ENCODE data around the gene ATF2. TPM values are rescaled to one million over a fixed set of nuclear protein-coding genes. Genes with fewer than 3 reads are reported as not detected.
"Not testable (repeated sequence)": the region's sequence is repeated elsewhere in the genome, so short reads cannot be mapped to it uniquely, and the experiment has no call there.

The ATF2 gene
- total RNA-seq, 3 donors from 2014 or later, result 34.1 to 41.4 (median 37.6) TPM

GRCh38 chr2:175143191-175143590, 24.8 kb downstream of the ATF2 start:
- no peaks in the 10 kb centered on the region for H3K27me3 Mint-ChIP-seq (ENCODE audit: low read depth)
- no peak for DNase-seq
- peaks cover 27% of the 10 kb centered on the region for H3K4me1 Mint-ChIP-seq (ENCODE audit: low read depth)
- no peak for ATAC-seq
- no peaks in the 10 kb centered on the region for H3K9me3 Mint-ChIP-seq
- H3K36me3 Mint-ChIP-seq (ENCODE audit: insufficient read depth), result peaks cover 28% of the 10 kb centered on the region
- H3K4me3 Mint-ChIP-seq, result no peak overlapping the region

GRCh38 chr2:175140332-175140731, 27.7 kb downstream of the ATF2 start:
- H3K9me3 Mint-ChIP-seq, result no peaks in the 10 kb centered on the region
- peak in 1 of 2 donors; percentile 63 for ATAC-seq
- H3K4me1 Mint-ChIP-seq (ENCODE audit: low read depth), result peaks cover 34% of the 10 kb centered on the region

GRCh38 chr2:175137793-175138192, 30.2 kb downstream of the ATF2 start:
- DNase-seq (no peak), ATAC-seq (no peak)
- no peaks in the 10 kb centered on the region for H3K9me3 Mint-ChIP-seq
- peaks cover 29% of the 10 kb centered on the region for H3K36me3 Mint-ChIP-seq (ENCODE audit: insufficient read depth)
- no peak overlapping the region for H3K4me3 Mint-ChIP-seq
- peaks cover 35% of the 10 kb centered on the region for H3K4me1 Mint-ChIP-seq (ENCODE audit: low read depth)
- H3K27me3 Mint-ChIP-seq (ENCODE audit: low read depth), result no peaks in the 10 kb centered on the region

More at GRCh38 chr2:175140332-175140731, 27.7 kb downstream of the ATF2 start:
- peaks cover 24% of the 10 kb centered on the region for H3K36me3 Mint-ChIP-seq (ENCODE audit: insufficient read depth)
- H3K4me3 Mint-ChIP-seq, result no peak overlapping the region
- DNase-seq, result no peak
- H3K27me3 Mint-ChIP-seq (ENCODE audit: low read depth), result no peaks in the 10 kb centered on the region

- Mint-ChIP-seq H3K4me1 (ENCODE audit: low read depth) (peaks cover 30% of the 10 kb centered on the region), H3K27me3 (ENCODE audit: low read depth) (no peaks in the 10 kb centered on the region), H3K4me3 (no peak overlapping the region), H3K36me3 (ENCODE audit: insufficient read depth) (peaks cover 25% of the 10 kb centered on the region), H3K9me3 (no peaks in the 10 kb centered on the region)
- DNase-seq (no peak), ATAC-seq (no peak)
These were observed 31.4 kb downstream of the ATF2 start for GRCh38 chr2:175136334-175137215.

DNA sequence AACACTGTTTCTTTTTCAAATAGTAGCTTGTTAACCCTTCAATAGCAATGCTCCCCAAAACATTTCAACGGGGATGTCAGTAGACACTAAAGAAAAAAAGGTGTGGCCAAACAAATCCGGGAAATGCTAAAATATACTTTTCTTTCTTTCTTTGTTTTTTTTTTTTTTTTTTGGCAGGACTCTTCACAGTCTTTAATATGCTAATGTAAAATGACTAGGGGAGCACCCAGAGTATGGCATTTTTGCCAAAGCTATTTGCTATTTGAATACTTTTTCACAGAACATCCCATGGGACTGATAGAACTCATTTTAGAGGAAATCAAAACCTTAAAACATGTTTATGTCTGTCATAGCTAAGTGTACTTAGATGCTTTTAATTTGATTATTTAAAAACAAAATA, 32.1 kb downstream of the ATF2 start:
- H3K27me3 Mint-ChIP-seq (ENCODE audit: low read depth), result no peaks in the 10 kb centered on the region

GRCh38 chr2:175135177-175135576, 32.8 kb downstream of the ATF2 start:
- H3K4me1 Mint-ChIP-seq (ENCODE audit: low read depth), result peaks cover 26% of the 10 kb centered on the region
- no peak for DNase-seq
- no peak overlapping the region for H3K4me3 Mint-ChIP-seq
- peaks cover 22% of the 10 kb centered on the region for H3K36me3 Mint-ChIP-seq (ENCODE audit: insufficient read depth)
- H3K27me3 Mint-ChIP-seq (ENCODE audit: low read depth), result no peaks in the 10 kb centered on the region
- ATAC-seq, result no peak
- H3K9me3 Mint-ChIP-seq, result no peaks in the 10 kb centered on the region

More for the DNA sequence above, 32.1 kb downstream of the ATF2 start:
- DNase-seq (no peak), ATAC-seq (no peak)
- Mint-ChIP-seq H3K9me3 (no peaks in the 10 kb centered on the region), H3K4me3 (no peak overlapping the region), H3K4me1 (ENCODE audit: low read depth) (peaks cover 28% of the 10 kb centered on the region), H3K36me3 (ENCODE audit: insufficient read depth) (peaks cover 22% of the 10 kb centered on the region)

DNA sequence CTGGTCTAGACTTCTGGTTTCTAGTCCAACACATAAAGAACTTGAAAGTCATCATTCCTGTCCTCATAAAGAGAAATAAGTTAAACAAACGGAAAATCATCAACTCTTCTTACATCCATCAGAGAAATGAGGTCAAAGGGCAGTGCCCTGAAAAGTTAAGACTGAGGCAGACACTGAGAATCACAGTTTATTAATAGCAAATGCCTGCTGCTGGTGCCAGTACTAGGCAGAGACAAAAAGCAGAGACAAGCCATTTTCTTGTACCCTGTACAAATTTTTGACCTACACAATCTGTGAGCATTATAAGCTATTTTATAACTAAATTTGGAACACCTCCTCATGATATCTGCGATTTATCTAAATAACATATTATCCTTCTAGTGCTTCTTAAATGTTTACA, 36.8 kb downstream of the ATF2 start:
- Mint-ChIP-seq H3K4me1 (ENCODE audit: low read depth) (peaks cover 5% of the 10 kb centered on the region), H3K9me3 (no peaks in the 10 kb centered on the region), H3K4me3 (no peak overlapping the region), H3K36me3 (ENCODE audit: insufficient read depth) (peaks cover 34% of the 10 kb centered on the region), H3K27me3 (ENCODE audit: low read depth) (no peaks in the 10 kb centered on the region)
- ATAC-seq, result no peak
- no peak for DNase-seq

DNA sequence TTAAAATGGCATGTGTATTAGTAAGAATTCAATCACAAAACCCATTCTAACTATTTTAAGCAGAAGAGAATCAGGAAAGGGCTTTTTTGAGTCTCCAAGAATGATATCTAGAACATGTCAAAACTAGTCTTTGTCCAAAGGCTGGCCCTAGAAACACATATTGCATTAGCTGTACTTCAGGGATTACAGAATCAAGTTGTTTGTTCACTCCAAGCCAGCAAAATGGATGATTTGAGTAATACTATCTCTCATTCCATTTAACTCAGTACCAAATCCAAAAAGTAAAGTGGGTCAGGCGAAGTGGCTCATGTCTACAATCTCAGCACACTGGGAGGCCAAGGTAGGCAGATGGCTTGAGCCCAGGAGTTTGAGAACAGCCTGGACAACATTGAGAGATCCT, 41.3 kb downstream of the ATF2 start:
- no peak for ATAC-seq
- Mint-ChIP-seq H3K4me3 (no peak overlapping the region), H3K4me1 (ENCODE audit: low read depth) (peaks cover 10% of the 10 kb centered on the region), H3K36me3 (ENCODE audit: insufficient read depth) (peaks cover 25% of the 10 kb centered on the region), H3K27me3 (ENCODE audit: low read depth) (no peaks in the 10 kb centered on the region), H3K9me3 (no peaks in the 10 kb centered on the region)
- no peak for DNase-seq

GRCh38 chr2:175123254-175123653, 44.7 kb downstream of the ATF2 start:
- no peaks in the 10 kb centered on the region for H3K9me3 Mint-ChIP-seq
- H3K36me3 Mint-ChIP-seq (ENCODE audit: insufficient read depth), result peaks cover 12% of the 10 kb centered on the region
- DNase-seq (no peak), ATAC-seq (no peak)
- no peaks in the 10 kb centered on the region for H3K27me3 Mint-ChIP-seq (ENCODE audit: low read depth)
- H3K4me1 Mint-ChIP-seq (ENCODE audit: low read depth), result peaks cover 10% of the 10 kb centered on the region
- H3K4me3 Mint-ChIP-seq, result no peak overlapping the region

DNA sequence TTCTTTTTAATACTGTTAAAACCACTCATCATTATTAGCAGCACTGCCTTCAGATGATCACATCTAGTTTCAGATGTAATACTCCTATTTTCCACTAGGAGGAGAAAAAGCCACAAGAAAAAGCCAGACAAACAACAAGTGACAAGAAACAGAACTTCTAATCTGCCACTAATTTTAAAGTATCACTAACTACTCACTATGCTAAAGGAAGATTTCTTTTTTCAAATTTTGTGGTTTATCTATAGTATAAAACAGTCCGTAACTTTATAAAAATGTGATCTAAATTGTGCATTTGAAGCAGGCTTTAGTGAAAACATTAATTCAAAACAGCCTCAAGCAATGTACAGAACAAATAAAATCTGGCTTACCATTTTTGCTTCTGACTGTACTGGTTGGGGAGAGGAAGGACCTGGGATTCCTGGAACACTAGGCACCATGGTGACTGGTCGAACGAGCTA, 56.8 kb downstream of the ATF2 start:
- ATAC-seq, result no peak
- Mint-ChIP-seq H3K36me3 (ENCODE audit: insufficient read depth) (peaks cover 32% of the 10 kb centered on the region), H3K4me1 (ENCODE audit: low read depth) (no peaks in the 10 kb centered on the region), H3K27me3 (ENCODE audit: low read depth) (no peaks in the 10 kb centered on the region), H3K4me3 (no peak overlapping the region), H3K9me3 (no peaks in the 10 kb centered on the region)
- no peak for DNase-seq

DNA sequence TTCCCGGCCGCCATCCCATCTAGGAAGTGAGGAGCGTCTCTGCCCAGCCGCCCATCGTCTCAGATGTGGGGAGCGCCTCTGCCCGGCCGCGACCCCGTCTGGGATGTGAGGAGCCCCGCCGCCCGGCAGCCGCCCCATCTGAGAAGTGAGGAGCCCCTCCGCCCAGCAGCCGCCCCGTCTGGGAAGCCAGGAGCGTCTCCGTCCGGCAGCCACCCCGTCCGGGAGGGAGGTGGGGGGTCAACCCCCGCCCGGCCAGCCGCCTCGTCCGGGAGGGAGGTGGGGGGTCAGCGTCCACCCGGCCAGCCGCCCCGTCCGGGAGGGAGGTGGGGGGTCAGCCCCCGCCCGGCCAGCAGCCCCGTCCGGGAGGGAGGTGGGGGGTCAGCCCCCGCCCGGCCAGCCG, 59.9 kb downstream of the ATF2 start:
- not testable (repeated sequence) for H3K27me3 Mint-ChIP-seq (ENCODE audit: low read depth); ATAC-seq; DNase-seq; H3K4me3 Mint-ChIP-seq; H3K4me1 Mint-ChIP-seq (ENCODE audit: low read depth); H3K9me3 Mint-ChIP-seq
- peaks cover 32% of the 10 kb centered on the region for H3K36me3 Mint-ChIP-seq (ENCODE audit: insufficient read depth)

GRCh38 chr2:175107146-175107545, 60.9 kb downstream of the ATF2 start:
- ATAC-seq, result no peak
- H3K36me3 Mint-ChIP-seq (ENCODE audit: insufficient read depth), result peaks cover 32% of the 10 kb centered on the region
- no peak overlapping the region for H3K4me3 Mint-ChIP-seq
- H3K9me3 Mint-ChIP-seq, result no peaks in the 10 kb centered on the region
- H3K27me3 Mint-ChIP-seq (ENCODE audit: low read depth), result no peaks in the 10 kb centered on the region
- no peak for DNase-seq
- H3K4me1 Mint-ChIP-seq (ENCODE audit: low read depth), result no peaks in the 10 kb centered on the region

- no peaks in the 10 kb centered on the region for H3K27me3 Mint-ChIP-seq (ENCODE audit: low read depth)
- no peak overlapping the region for H3K4me3 Mint-ChIP-seq
- no peak for DNase-seq
- ATAC-seq, result no peak
- no peaks in the 10 kb centered on the region for H3K9me3 Mint-ChIP-seq
- peaks cover 41% of the 10 kb centered on the region for H3K36me3 Mint-ChIP-seq (ENCODE audit: insufficient read depth)
- H3K4me1 Mint-ChIP-seq (ENCODE audit: low read depth), result no peaks in the 10 kb centered on the region
These were observed 64.8 kb downstream of the ATF2 start for GRCh38 chr2:175103191-175103590.

GRCh38 chr2:175101514-175101913, 66.5 kb downstream of the ATF2 start:
- no peak for DNase-seq
- Mint-ChIP-seq H3K9me3 (no peaks in the 10 kb centered on the region), H3K4me1 (ENCODE audit: low read depth) (no peaks in the 10 kb centered on the region), H3K36me3 (ENCODE audit: insufficient read depth) (peaks cover 31% of the 10 kb centered on the region), H3K4me3 (no peak overlapping the region), H3K27me3 (ENCODE audit: low read depth) (no peaks in the 10 kb centered on the region)
- no peak for ATAC-seq

DNA sequence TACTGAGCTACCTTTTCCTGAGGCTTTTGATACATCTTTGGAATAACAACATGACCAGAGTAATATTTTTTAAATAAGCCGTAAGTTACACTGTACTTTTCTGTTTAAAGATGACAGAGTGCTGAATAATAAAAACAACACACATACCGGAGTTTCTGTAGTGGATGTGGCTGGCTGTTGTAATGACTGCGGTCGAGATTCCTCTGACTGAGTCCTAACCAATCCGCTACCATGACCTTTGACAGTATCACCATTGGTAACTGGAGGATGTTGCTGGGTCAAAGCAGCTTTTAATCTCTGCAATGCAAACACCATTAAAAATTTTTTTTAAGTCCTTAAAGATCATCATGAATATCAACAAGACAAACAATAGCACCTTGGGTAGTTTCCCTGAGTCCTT, 70.7 kb downstream of the ATF2 start:
- Mint-ChIP-seq H3K27me3 (ENCODE audit: low read depth) (no peaks in the 10 kb centered on the region), H3K9me3 (no peaks in the 10 kb centered on the region), H3K4me3 (no peak overlapping the region), H3K36me3 (ENCODE audit: insufficient read depth) (peaks cover 27% of the 10 kb centered on the region), H3K4me1 (ENCODE audit: low read depth) (no peaks in the 10 kb centered on the region)
- no peak for DNase-seq
- ATAC-seq, result no peak

Data from activated T-cell treated with anti-CD3 and anti-CD28 coated beads, Interleukin-2, amount 50 U/mL, for 4 hours (primary cell).